SU-DHL-6 (cell line): Measurements from ENCODE around the gene GJB1.

Experiments
- H2AFZ ChIP-seq: fragments of 200-600 bp; sonication (generic); 2 replicates; pipeline ENCODE4 v1.6.1; 2014; ENCODE audit warnings: low read depth, mild to moderate bottlenecking, moderate library complexity, mixed read lengths, antibody characterized with exemption, low read length; ENCODE audit not compliant: severe bottlenecking
- H3F3A ChIP-seq: fragments of 200-600 bp; shearing (Covaris generic); 2 replicates; pipeline ENCODE4 v1.6.0; 2016; ENCODE audit warnings: antibody characterized with exemption, mild to moderate bottlenecking; ENCODE audit not compliant: insufficient read depth
- H3K27ac ChIP-seq: fragments of 200-600 bp; sonication (generic); 2 replicates; pipeline ENCODE4 v1.5.1; 2016; ENCODE audit warnings: low read depth, mild to moderate bottlenecking, low read length, moderate library complexity, mixed read lengths
- H3K27me3 ChIP-seq: fragments of 200-600 bp; sonication (generic), shearing (Covaris generic); 2 replicates; pipeline ENCODE4 v1.6.0; 2014; ENCODE audit warnings: mild to moderate bottlenecking, low read length
- H3K36me3 ChIP-seq: fragments of 200-600 bp; sonication (generic); 2 replicates; pipeline ENCODE4 v1.6.1; 2014; ENCODE audit warnings: mild to moderate bottlenecking, low read length, mixed read lengths
- H3K4me2 ChIP-seq: fragments of 300-600, 200-600 bp; shearing (Covaris generic), sonication (generic); 2 replicates; pipeline ENCODE4 v1.6.0; 2014; ENCODE audit warnings: low read length, low read depth, mild to moderate bottlenecking; ENCODE audit not compliant: poor library complexity, severe bottlenecking
- H3K4me3 ChIP-seq: fragments of 200-600 bp; sonication (generic); 2 replicates; pipeline ENCODE4 v1.5.1; 2014; ENCODE audit warnings: antibody characterized with exemption, low read length, mild to moderate bottlenecking, mixed read lengths; ENCODE audit not compliant: insufficient read depth, poor library complexity, severe bottlenecking
- H3K79me2 ChIP-seq: fragments of 200-600 bp; sonication (generic); 2 replicates; pipeline ENCODE4 v1.6.1; 2014; ENCODE audit warnings: mild to moderate bottlenecking, low read length, moderate library complexity; ENCODE audit not compliant: insufficient read depth
- H3K9ac ChIP-seq: fragments of 200-600 bp; sonication (generic); 2 replicates; pipeline ENCODE4 v1.7.0; 2014; ENCODE audit warnings: mild to moderate bottlenecking, low read length
- H3K9me2 ChIP-seq: fragments of 200-600 bp; sonication (generic); replicated peaks from 2 replicates; pipeline ENCODE4 v1.6.1; 2014; ENCODE audit warnings: low read length; ENCODE audit not compliant: insufficient read depth
- H3K9me3 ChIP-seq: fragments of 200-600 bp; sonication (generic); 2 replicates; pipeline ENCODE4 v1.6.1; 2014; ENCODE audit warnings: low read length, mixed read lengths; ENCODE audit not compliant: insufficient read depth
- H4K20me1 ChIP-seq: fragments of 200-600 bp; sonication (generic); 2 replicates; pipeline ENCODE4 v1.6.1; 2014; ENCODE audit warnings: low read depth, mild to moderate bottlenecking, antibody characterized with exemption, low read length, moderate library complexity, mixed read lengths
- CTCF ChIP-seq: fragments of 200-600 bp; sonication (generic); IDR thresholded peaks from one replicate; pipeline ENCODE4 v1.5.1; 2017; ENCODE audit warnings: antibody characterized with exemption, mild to moderate bottlenecking, low read length, moderate library complexity; ENCODE audit not compliant: insufficient read depth, poor library complexity, severe bottlenecking
- EZH2phosphoT487 ChIP-seq: fragments of 200-600 bp; sonication (generic), shearing (Covaris generic); conservative IDR thresholded peaks from 2 replicates; pipeline ENCODE4 v1.6.1; 2018; ENCODE audit warnings: mild to moderate bottlenecking, antibody characterized with exemption, low read length, moderate library complexity, mixed read lengths

Gene GJB1

DNA sequence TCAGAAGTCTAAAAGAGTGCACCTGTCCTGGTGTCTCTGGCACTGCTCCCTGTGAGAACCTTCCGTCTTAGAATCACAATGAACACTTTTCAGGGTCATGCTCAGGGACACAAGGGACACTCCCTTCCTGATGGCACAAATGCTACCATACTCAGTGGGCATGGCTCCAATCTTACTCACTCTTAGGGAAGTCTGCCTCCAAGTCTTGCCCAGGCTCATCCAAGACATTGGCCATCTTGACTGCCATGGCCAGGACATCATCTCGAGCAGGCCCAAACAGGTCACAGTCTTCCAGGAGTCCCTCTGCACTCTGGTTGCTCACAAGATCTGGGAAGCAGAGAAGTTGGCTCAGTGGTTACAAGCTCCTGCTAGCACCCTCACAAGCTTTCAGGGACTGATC, 22.1 kb downstream of the GJB1 start:
- no peak for TF ChIP-seq EZH2phosphoT487
- TF ChIP-seq CTCF: no peak
- Histone ChIP-seq H3K4me3 (no peak overlapping the region), H3K9me2 (no peaks in the 10 kb centered on the region), H2AFZ (no peak overlapping the region), H3K36me3 (no peaks in the 10 kb centered on the region), H3K9me3 (no peaks in the 10 kb centered on the region), H3K4me2 (no peak overlapping the region), H4K20me1 (no peaks in the 10 kb centered on the region), H3K27me3 (no peaks in the 10 kb centered on the region), H3F3A (no peaks in the 10 kb centered on the region), H3K27ac (no peak overlapping the region), H3K79me2 (no peaks in the 10 kb centered on the region), H3K9ac (no peak overlapping the region)

- H3K4me3 ChIP-seq: no peak overlapping the region
- H2AFZ ChIP-seq: no peak overlapping the region
- H3K9me3 ChIP-seq: no peaks in the 10 kb centered on the region
- H3K79me2 ChIP-seq: peaks cover 18% of the 10 kb centered on the region
- H3K27me3 ChIP-seq: no peaks in the 10 kb centered on the region
- no peaks in the 10 kb centered on the region for H3F3A ChIP-seq
- H3K9me2 ChIP-seq: no peaks in the 10 kb centered on the region
- no peak overlapping the region for H3K9ac ChIP-seq
- no peaks in the 10 kb centered on the region for H4K20me1 ChIP-seq
- H3K4me2 ChIP-seq: no peak overlapping the region
- TF ChIP-seq EZH2phosphoT487: no peak
- no peak for TF ChIP-seq CTCF
- H3K36me3 ChIP-seq: no peaks in the 10 kb centered on the region
- H3K27ac ChIP-seq: no peak overlapping the region
These were observed 27.8 kb downstream of the GJB1 start for GRCh38 chrX:71250841-71251240.

DNA sequence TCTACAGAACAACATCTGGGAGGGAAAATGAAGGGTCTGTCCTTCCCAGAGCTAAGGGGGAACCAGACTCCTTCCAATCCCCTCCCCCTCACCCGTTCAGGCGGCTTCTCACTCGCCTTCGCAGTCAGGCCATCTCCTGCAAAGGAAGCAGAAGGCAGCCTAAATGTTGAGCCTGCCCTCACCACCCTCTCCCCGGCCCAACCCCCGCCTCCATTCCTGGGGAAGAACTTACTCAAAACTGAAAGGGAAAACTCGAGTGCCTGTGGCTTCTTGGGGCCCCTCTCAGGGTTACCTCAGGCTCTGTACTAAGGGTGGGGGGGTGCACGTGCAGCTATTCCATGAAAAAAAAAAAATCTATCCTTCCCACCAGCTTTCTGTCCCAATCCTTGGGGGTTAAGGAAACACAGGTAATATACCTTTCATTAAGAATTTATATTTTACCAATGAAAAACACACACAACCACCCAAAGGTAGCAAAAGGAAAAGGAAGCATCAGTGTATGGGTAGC, 28.5 kb downstream of the GJB1 start:
- no peaks in the 10 kb centered on the region for H3F3A ChIP-seq
- no peak overlapping the region for H3K27ac ChIP-seq
- peaks cover 23% of the 10 kb centered on the region for H3K79me2 ChIP-seq
- no peaks in the 10 kb centered on the region for H4K20me1 ChIP-seq
- H3K36me3 ChIP-seq: no peaks in the 10 kb centered on the region
- H3K9me2 ChIP-seq: no peaks in the 10 kb centered on the region
- H3K4me3 ChIP-seq: no peak overlapping the region
- no peak overlapping the region for H3K9ac ChIP-seq
- H3K9me3 ChIP-seq: no peaks in the 10 kb centered on the region
- no peaks in the 10 kb centered on the region for H3K27me3 ChIP-seq
- no peak overlapping the region for H3K4me2 ChIP-seq
- no peak overlapping the region for H2AFZ ChIP-seq
- no peak for TF ChIP-seq CTCF
- no peak for TF ChIP-seq EZH2phosphoT487

GRCh38 chrX:71252221-71252620, 29.2 kb downstream of the GJB1 start:
- TF ChIP-seq EZH2phosphoT487 (no peak), CTCF (no peak)
- H3K9me3 ChIP-seq: no peaks in the 10 kb centered on the region
- peaks cover 23% of the 10 kb centered on the region for H3K79me2 ChIP-seq
- H3K4me2 ChIP-seq: peak overlapping the region; percentile 67
- H2AFZ ChIP-seq: no peak overlapping the region
- H3K9me2 ChIP-seq: no peaks in the 10 kb centered on the region
- no peak overlapping the region for H3K4me3 ChIP-seq
- no peaks in the 10 kb centered on the region for H4K20me1 ChIP-seq
- no peaks in the 10 kb centered on the region for H3K36me3 ChIP-seq
- peak overlapping the region; percentile 87 for H3K9ac ChIP-seq
- no peaks in the 10 kb centered on the region for H3K27me3 ChIP-seq
- H3K27ac ChIP-seq: no peak overlapping the region
- H3F3A ChIP-seq: no peaks in the 10 kb centered on the region
